ENCODE measurements around the gene KCNAB1.

- TF ChIP-seq CTCF (IDR thresholded peaks at IDR 0.05) (no peak), POLR2AphosphoS5 (IDR thresholded peaks at IDR 0.05) (no peak)
These were observed 240.6 kb downstream of the KCNAB1 start for GRCh38 chr3:156360963-156361362.

All from breast epithelium (tissue), 3 donors.